GM10248 (cell line): ENCODE data around the gene FCMR.

ENCODE experiments used
- CTCF ChIA-PET: fragments of 300-600 bp; sonication (Branson Sonifier 250); formaldehyde crosslinking; extraction: SDS; loops from one replicate; lab custom pipeline; 2021; ENCODE audit warnings: antibody characterized with exemption; lab: Yijun Ruan, JAX
- POLR2A ChIA-PET: fragments of 350-650 bp; sonication (Branson Sonifier 250); formaldehyde crosslinking; extraction: SDS; loops from one replicate; lab custom pipeline; 2020; ENCODE audit warnings: antibody characterized with exemption; lab: Yijun Ruan, JAX
- DNase-seq: peaks from one replicate; pipeline ENCODE4 v3.0.0; 2012; ENCODE audit errors: extremely low spot score
- TF ChIP-seq, protein P1 (sequence below): IDR thresholded peaks from 2 replicates; pipeline ENCODE4 v1.5.1; 2012; ENCODE audit warnings: mild to moderate bottlenecking, low read depth; ENCODE audit errors: extremely low read depth, missing control alignments, control extremely low read depth

The FCMR gene

GRCh38 chr1:206953126-206953525 lies 31.4 kb upstream of the FCMR start:
- no peak for DNase-seq
- ChIA-PET POLR2A (no interaction called here), CTCF (interaction anchor here (1.3 to 24.9 kb wide), 4 partner anchors 16 to 41 kb away, joined by 3 to 416 read pairs (median 36); no protein-coding TSS in a partner anchor)
- TF ChIP-seq, protein P1, sequence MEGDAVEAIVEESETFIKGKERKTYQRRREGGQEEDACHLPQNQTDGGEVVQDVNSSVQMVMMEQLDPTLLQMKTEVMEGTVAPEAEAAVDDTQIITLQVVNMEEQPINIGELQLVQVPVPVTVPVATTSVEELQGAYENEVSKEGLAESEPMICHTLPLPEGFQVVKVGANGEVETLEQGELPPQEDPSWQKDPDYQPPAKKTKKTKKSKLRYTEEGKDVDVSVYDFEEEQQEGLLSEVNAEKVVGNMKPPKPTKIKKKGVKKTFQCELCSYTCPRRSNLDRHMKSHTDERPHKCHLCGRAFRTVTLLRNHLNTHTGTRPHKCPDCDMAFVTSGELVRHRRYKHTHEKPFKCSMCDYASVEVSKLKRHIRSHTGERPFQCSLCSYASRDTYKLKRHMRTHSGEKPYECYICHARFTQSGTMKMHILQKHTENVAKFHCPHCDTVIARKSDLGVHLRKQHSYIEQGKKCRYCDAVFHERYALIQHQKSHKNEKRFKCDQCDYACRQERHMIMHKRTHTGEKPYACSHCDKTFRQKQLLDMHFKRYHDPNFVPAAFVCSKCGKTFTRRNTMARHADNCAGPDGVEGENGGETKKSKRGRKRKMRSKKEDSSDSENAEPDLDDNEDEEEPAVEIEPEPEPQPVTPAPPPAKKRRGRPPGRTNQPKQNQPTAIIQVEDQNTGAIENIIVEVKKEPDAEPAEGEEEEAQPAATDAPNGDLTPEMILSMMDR: no peak

- ChIA-PET CTCF (interaction anchor here (1.3 to 24.9 kb wide), 7 partner anchors 15 to 217 kb away, joined by 3 to 416 read pairs (median 5); partner anchors contain the start of gene FCMR), POLR2A (no interaction called here)
- TF ChIP-seq, protein P1: no peak
- DNase-seq: no peak
Observed at GRCh38 chr1:206952171-206952570, 30.4 kb upstream of the FCMR start.

DNA sequence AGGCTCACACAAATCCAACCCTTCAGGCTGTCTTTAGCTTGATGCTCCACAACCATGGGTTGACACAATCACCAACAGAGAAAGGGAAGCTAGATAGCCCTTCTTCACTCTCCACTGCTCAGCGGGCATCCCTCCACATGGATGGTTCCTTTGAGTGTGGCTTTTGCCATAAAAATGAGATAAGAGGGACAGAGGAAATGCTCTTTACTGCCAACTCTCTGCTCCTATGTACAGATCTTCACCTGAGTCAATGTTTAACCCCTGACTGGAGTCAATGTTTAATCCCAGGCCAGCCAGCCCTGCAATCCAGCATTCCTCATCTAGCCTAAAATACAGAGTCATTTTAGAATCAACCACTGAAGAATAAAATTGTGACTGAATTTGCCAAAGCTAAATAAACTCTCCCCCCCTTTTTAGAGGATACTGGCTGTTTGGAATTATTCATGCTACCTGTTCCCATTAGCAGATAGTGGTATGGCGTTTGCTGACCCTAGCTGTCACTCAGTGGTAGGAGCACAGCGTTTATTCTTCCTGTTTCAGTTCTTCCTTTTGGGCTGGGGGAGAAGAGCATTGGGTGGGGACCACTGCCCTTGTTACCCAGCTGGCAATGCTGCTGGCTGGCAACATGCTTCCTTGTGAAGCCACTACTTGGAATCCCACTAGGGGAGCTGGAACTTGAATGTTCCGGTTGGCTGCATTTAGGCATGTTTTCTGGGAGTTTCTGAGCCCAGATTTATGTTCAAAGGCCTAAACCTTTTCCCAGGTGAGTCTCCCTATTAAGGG lies 29.8 kb upstream of the FCMR start:
- TF ChIP-seq, protein P1: no peak
- no peak for DNase-seq
- ChIA-PET CTCF (interaction anchor here (1.3 to 24.9 kb wide), 8 partner anchors 11 to 217 kb away, joined by 3 to 416 read pairs (median 4); partner anchors contain the start of gene FCMR), POLR2A (no interaction called here)

GRCh38 chr1:206949641-206950040 lies 27.9 kb upstream of the FCMR start:
- CTCF ChIA-PET: interaction anchor here (0.9 to 24.9 kb wide), 5 partner anchors 13 to 223 kb away, joined by 3 to 416 read pairs (median 12); partner anchors contain the start of gene IL20
- DNase-seq: no peak
- TF ChIP-seq, protein P1: no peak
- POLR2A ChIA-PET: no interaction called here

DNA sequence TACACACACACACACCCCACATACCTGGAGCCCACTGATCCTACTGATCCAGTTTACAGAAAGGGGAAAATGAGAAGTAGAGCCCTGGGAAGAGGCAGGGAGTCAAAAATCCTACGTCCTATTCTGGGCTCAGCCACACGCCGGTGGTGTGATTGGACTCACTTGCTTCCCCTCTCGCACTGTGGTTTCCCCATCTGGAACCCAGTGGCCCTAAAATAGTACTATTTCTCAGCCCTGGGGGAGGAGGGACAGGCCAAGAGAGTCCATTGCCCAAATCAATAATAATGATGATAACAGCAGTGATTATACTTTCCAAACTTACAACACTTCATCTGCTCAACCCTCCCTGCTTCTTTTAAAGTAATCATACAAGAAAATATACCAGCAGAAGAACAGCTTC lies 27.5 kb upstream of the FCMR start:
- ChIA-PET POLR2A (no interaction called here), CTCF (interaction anchor here (2.0 to 25.0 kb wide), 5 partner anchors 12 to 40 kb away, joined by 5 to 416 read pairs (median 52); no protein-coding TSS in a partner anchor)
- TF ChIP-seq, protein P1: no peak
- no peak for DNase-seq

DNA sequence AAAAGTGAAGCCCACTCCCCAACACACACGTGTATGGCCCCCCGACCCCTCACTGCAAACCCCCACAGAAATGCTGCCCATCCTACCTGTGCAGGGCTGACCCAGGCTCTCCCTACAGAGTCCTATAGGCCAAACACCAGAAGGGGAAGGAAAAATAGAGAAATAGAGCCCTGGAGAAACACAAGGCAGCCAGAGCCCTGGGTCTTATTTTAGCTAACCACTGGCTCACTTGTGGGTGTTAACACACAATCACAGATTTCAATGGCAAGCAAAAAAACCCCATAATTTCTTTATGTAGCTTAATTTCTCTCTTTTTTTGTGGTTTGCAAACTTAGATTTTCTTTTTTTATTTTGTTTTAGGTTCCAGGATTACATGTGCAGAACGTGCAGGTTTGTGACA lies 25.5 kb upstream of the FCMR start:
- DNase-seq: no peak
- POLR2A ChIA-PET: no interaction called here
- TF ChIP-seq, protein P1: no peak
- CTCF ChIA-PET: interaction anchor here (1.3 to 25.0 kb wide), 8 partner anchors 11 to 441 kb away, joined by 3 to 416 read pairs (median 6); no protein-coding TSS in a partner anchor
